ENCODE data around the gene CCND3. TPM values are rescaled to one million over a fixed set of nuclear protein-coding genes. Genes with fewer than 3 reads are reported as not detected.

The CCND3 gene
- 116 to 179 TPM (median 176 TPM) in 5 replicates for total RNA-seq (2022; extraction: Qiagen RNA extraction; ENCODE audit: low read depth)

DNA sequence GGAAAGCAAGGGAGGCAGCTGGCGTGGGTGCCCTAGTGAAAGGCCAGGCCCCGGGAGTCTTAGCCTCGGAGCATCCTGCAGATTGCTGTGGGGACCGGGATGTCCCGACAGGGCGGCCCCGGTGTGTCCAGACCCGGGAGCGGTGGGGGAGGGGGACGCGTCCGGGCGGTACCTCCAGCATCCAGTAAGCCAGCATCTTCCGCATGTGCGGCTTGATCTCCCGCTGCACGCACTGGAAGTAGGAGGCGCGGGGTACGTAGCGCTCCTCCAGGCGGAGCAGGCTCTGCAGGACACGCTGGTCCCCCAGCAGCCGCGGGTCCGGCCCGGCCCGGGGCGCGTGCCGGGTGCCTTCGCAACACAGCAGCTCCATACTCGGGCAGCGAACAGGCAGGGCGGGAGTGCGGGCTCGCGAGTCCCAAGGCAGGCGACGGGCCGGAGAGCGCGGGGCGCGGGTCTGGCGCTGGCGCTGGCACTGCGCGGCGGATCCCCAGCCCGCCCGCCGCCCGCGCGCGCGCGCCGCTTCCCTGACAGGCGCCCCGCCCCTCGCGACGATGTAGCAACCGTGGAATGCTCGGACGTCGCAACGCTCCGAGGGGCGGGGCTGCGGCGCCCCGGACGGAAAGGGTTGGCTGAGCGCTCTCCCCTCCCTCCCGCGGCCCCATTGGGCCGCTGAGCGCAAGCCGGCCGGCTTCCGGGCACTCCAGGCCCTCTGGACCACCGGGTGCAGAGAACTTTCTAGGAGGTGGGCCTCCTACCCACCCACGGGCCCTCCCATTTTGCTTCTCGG is at the start of gene CCND3:
Gene CCND3 (minus strand): TSS at position 529 of the 787 bp plus-strand sequence. CDS start 159 bp downstream, at position 370.

DNA sequence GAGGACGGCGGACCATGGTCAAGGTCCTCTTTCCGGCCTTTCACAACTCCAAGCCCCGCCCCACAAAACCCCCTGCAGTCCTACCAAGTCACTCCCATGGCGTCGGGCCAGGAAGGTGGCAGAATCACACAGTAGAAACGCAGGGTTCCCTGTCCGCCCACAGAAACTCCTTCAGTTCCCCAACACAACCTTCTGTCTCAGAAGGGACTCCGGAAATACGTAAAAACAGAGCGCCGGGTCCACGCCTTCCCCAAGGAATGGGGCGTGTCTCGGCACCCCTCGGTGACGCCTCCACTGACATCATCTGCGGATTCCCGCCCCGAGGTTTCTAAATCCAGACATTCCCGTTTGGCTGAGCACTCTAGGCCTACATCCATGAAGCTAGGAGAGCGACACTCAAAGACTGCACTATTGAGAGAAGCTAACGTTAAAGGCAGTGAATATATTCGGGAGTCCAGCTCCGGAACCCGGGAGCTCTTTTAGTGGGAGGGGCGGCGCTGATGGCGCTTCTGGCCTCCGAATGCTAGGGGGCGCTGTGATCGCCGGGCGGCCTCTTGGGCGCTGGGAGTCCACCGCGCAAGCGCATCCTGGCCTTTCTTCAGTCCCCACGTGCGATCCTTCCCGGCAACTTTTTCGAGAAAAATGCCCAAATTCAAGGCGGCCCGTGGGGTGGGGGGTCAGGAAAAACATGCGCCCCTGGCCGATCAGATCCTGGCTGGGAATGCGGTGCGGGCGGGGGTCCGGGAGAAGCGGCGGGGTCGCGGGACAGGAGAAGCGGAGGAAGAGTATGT is 20.5 kb downstream of the CCND3 start, which contains the start of the genes BYSL and MED20:
Gene BYSL (plus strand): TSS at position 579 of the 791 bp plus-strand sequence. CDS start 64 bp downstream, at position 643.
Gene MED20 (minus strand): TSS at position 219 of the 791 bp plus-strand sequence. CDS start 121 bp downstream, at position 98.

DNA sequence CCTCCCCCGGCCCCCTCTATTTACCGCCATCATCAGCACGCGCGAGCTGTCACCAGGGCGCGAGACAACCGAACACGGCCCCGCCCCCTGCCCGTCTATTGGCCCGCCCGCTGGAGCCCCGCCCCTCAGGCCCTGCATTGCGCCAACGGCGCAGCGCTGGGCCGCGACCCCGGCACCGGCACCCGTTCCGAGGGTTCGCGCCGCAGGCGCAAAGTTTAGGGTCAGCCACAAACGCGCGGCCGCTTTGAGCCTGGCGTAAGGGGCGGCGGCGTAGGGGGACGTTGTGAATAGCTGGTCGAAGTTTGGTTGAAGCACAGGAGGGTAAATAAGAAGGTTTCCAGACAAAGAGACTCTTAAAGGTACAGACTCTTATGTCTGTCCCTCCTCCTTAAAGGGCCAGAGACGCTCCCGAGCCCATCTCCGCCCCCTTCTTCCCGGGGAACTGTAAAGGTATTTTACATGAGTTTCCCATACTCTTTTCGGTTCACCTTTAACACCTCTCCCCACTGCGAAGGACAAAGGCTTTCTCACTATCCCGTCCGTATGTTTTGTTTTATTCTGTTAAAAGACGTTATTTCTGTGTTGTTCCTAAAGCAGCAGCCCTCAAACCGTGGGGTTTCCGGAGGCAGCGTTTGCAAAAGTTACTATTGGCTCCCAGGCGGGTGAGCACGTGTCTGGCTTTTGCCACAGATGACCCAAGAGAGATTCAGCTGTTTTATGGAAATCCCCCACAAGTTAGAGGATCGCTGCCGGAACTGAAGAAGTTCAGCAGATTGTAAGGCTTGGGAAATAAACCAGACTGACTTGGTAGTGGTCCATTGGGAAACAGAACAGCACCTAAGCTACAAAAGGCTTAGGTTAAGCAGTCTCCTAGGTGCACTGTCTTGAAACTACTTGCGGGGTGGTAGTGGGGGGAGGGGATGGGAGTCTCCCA is 46.0 kb downstream of the CCND3 start, which contains the start of gene USP49:
Gene USP49 (minus strand): TSS at position 76 of the 934 bp plus-strand sequence. CDS start 88,392 bp downstream, outside the sequence.

Other genes with a start within 250 kb of the CCND3 start
- 3.8 to 5.8 TPM (median 4.9 TPM) in 5 replicates for gene TFEB, start 206.2 kb downstream of the CCND3 start, total RNA-seq (2022; extraction: Qiagen RNA extraction; ENCODE audit: low read depth)
- not detected in 5 replicates for gene PGC, start 194.4 kb downstream of the CCND3 start, total RNA-seq (2022; extraction: Qiagen RNA extraction; ENCODE audit: low read depth)
- 2.1 to 3.1 TPM (median 2.4 TPM) in 5 replicates for gene FRS3, start 161.9 kb downstream of the CCND3 start, total RNA-seq (2022; extraction: Qiagen RNA extraction; ENCODE audit: low read depth)
- gene PRICKLE4, start 161.0 kb downstream of the CCND3 start, total RNA-seq (2022; extraction: Qiagen RNA extraction; ENCODE audit: low read depth), result 0.61 to 1.3 TPM (median 0.63 TPM) in 3 of 5 replicates, not detected in the others
- gene TOMM6, start 154.1 kb downstream of the CCND3 start, total RNA-seq (2022; extraction: Qiagen RNA extraction; ENCODE audit: low read depth), result 276 to 323 TPM (median 313 TPM) in 5 replicates
- gene USP49, start 46.4 kb downstream of the CCND3 start, total RNA-seq (2022; extraction: Qiagen RNA extraction; ENCODE audit: low read depth), result 0.69 to 1.4 TPM (median 1.2 TPM) in 5 replicates
- 11.0 to 15.6 TPM (median 13.0 TPM) in 5 replicates for gene MED20, start 20.7 kb downstream of the CCND3 start, total RNA-seq (2022; extraction: Qiagen RNA extraction; ENCODE audit: low read depth)
- gene BYSL, start 20.3 kb downstream of the CCND3 start, total RNA-seq (2022; extraction: Qiagen RNA extraction; ENCODE audit: low read depth), result 33.1 to 51.5 TPM (median 40.3 TPM) in 5 replicates
- 11.2 to 13.1 TPM (median 12.2 TPM) in 5 replicates for gene TAF8, start 108.7 kb upstream of the CCND3 start, total RNA-seq (2022; extraction: Qiagen RNA extraction; ENCODE audit: low read depth)
- gene C6orf132, start 200.8 kb upstream of the CCND3 start, total RNA-seq (2022; extraction: Qiagen RNA extraction; ENCODE audit: low read depth), result 0.96 to 2.0 TPM (median 1.3 TPM) in 5 replicates
- gene GUCA1A, start 231.6 kb upstream of the CCND3 start, total RNA-seq (2022; extraction: Qiagen RNA extraction; ENCODE audit: low read depth), result not detected in 5 replicates